Measurements from ENCODE around the gene SLC9A7. TPM values are rescaled to one million over a fixed set of nuclear protein-coding genes. Genes with fewer than 3 reads are reported as not detected.

SLC9A7 gene
- total and polyA plus RNA-seq, 2 of the 13 experiments (the other 11 are each of a cell fraction or from before 2014, with no cell fraction given) = 5.8 to 7.2 TPM

- TF ChIP-seq IKZF5 (CRISPR knock-in tag; IDR thresholded peaks at IDR 0.05) = no peak
- TF ChIP-seq KDM2A (CRISPR knock-in tag; IDR thresholded peaks at IDR 0.05; ENCODE audit: borderline replicate concordance, low read depth) = peak; percentile 41; the same call in 1 of the 2 replicates
- peak; percentile 10; the same call in 1 of the 2 replicates for TF ChIP-seq PATZ1 (CRISPR knock-in tag; IDR thresholded peaks at IDR 0.05)
- no peak for TF ChIP-seq ZMYM4 (CRISPR knock-in tag; IDR thresholded peaks at IDR 0.05)
- TF ChIP-seq FOXA3 (CRISPR knock-in tag; IDR thresholded peaks at IDR 0.05) = no peak
- TF ChIP-seq TFAP4 (IDR thresholded peaks at IDR 0.05; ENCODE audit: borderline replicate concordance, low read depth) = no peak
- 0 out of 4 replicates have a peak, but pooled peaks of 1 of the 2 experiments have one; percentile 1 for TF ChIP-seq KLF16 (CRISPR knock-in tag; IDR thresholded peaks at IDR 0.05)
- TF ChIP-seq CEBPG (CRISPR knock-in tag; IDR thresholded peaks at IDR 0.05) = no peak
- TF ChIP-seq RBFOX2 (IDR thresholded peaks at IDR 0.05; ENCODE audit: low read depth, low read length) = peak; percentile 58
- no peak for TF ChIP-seq NFATC3 (CRISPR knock-in tag; IDR thresholded peaks at IDR 0.05)
- TF ChIP-seq STAG1 (CRISPR knock-in tag; IDR thresholded peaks at IDR 0.05) = peak; percentile 27; the same call in 1 of the 2 replicates
- TF ChIP-seq MTA1 (CRISPR knock-in tag; IDR thresholded peaks at IDR 0.05; ENCODE audit: borderline replicate concordance) = no peak
- no peak for TF ChIP-seq ZSCAN31 (CRISPR knock-in tag; IDR thresholded peaks at IDR 0.05; ENCODE audit: low read depth)
- no peak for TF ChIP-seq NFKBIZ (CRISPR knock-in tag; IDR thresholded peaks at IDR 0.05)
- TF ChIP-seq NFKB2 (CRISPR knock-in tag; IDR thresholded peaks at IDR 0.05; ENCODE audit: borderline replicate concordance) = 0 out of 2 replicates have a peak, but pooled peaks have one; percentile 6
- no peak for TF ChIP-seq ZNF17 (CRISPR knock-in tag; IDR thresholded peaks at IDR 0.05)
- no peak for TF ChIP-seq CCAR2 (optimal IDR thresholded peaks at IDR 0.05; ENCODE audit: low read depth, low read length)
- TF ChIP-seq ZNF780A (CRISPR knock-in tag; IDR thresholded peaks at IDR 0.05) = no peak
- TF ChIP-seq LRRFIP1 (CRISPR knock-in tag; conservative IDR thresholded peaks at IDR 0.05) = no peak
- no peak for TF ChIP-seq ATM (IDR thresholded peaks at IDR 0.05; ENCODE audit: borderline replicate concordance)
- no peak for TF ChIP-seq GATAD1 (CRISPR knock-in tag; IDR thresholded peaks at IDR 0.05)
- no peak for TF ChIP-seq BRD4 (CRISPR knock-in tag; IDR thresholded peaks at IDR 0.05)
- TF ChIP-seq NFYC (CRISPR knock-in tag; IDR thresholded peaks at IDR 0.05) = no peak
- no peak for TF ChIP-seq ZNF121 (CRISPR knock-in tag; IDR thresholded peaks at IDR 0.05)
- TF ChIP-seq SRY (CRISPR knock-in tag; IDR thresholded peaks at IDR 0.05) = no peak
Measured at GRCh38 chrX:46573331-46573891, 185.5 kb downstream of the SLC9A7 start, which contains the start of gene CHST7 (continued).

Measured in HepG2 (cell line).